HEK293 (cell line): ENCODE measurements around the gene MEI1.
A peak's percentile ranks its signal among the peaks of the same experiment; 100 is the strongest.

Experiments
- CTCF ChIA-PET: fragments of 350-600 bp; formaldehyde crosslinking; extraction: SDS; loops from one replicate; lab custom pipeline; 2021; ENCODE audit warnings: antibody characterized with exemption; lab: Yijun Ruan, JAX
- POLR2A ChIA-PET: fragments of 300-600 bp; formaldehyde crosslinking; extraction: SDS; loops from one replicate; lab custom pipeline; 2020; ENCODE audit warnings: antibody characterized with exemption, inconsistent platforms; lab: Yijun Ruan, JAX
- H3K27ac ChIP-seq: fragments of 200-500 bp; sonication (Bioruptor generic); 2 replicates; pipeline ENCODE4 v1.5.1; 2014; ENCODE audit warnings: low read depth, low read length, control low read depth, inconsistent platforms; ENCODE audit errors: extremely low read depth
- H3K36me3 ChIP-seq, 2 experiments: fragments of 200-500 bp in 1 of 2; sonication (Bioruptor generic) in 1 of 2; 1 replicate in 1 of 2; 2 replicates in 1 of 2; pipeline ENCODE4 v1.5.1; 2014 to 2017; ENCODE audit warnings: inconsistent platforms in 2 of 2, low read length in 2 of 2; ENCODE audit not compliant: control insufficient read depth in 2 of 2, insufficient read depth in 1 of 2
- H3K4me1 ChIP-seq: fragments of 200-500 bp; sonication (Bioruptor generic); 2 replicates; pipeline ENCODE4 v1.5.1; 2014; ENCODE audit warnings: mild to moderate bottlenecking, low read length, inconsistent platforms; ENCODE audit not compliant: control insufficient read depth, insufficient read depth
- H3K4me3 ChIP-seq: 2 replicates; pipeline ENCODE4 v1.5.1; 2011; ENCODE audit warnings: low read depth, mild to moderate bottlenecking, control low read depth, low read length, moderate library complexity
- H3K9me3 ChIP-seq: fragments of 200-500 bp; sonication (Bioruptor generic); 2 replicates; pipeline ENCODE4 v1.5.1; 2014; ENCODE audit warnings: low read depth, low read length, inconsistent platforms; ENCODE audit not compliant: control insufficient read depth, insufficient read depth
- EGR2 ChIP-seq: fragments of 450-650 bp; formaldehyde crosslinking; IDR thresholded peaks from 2 replicates; pipeline ENCODE4 v1.5.1; 2016; ENCODE audit warnings: low read depth, missing biosample characterization, missing genetic modification characterization
- IKZF3 ChIP-seq: fragments of 450-650 bp; IDR thresholded peaks from 2 replicates; pipeline ENCODE4 v1.5.0; 2018; ENCODE audit warnings: missing biosample characterization, mild to moderate bottlenecking, missing genetic modification characterization, moderate library complexity
- KLF10 ChIP-seq: fragments of 450-650 bp; IDR thresholded peaks from 2 replicates; pipeline ENCODE4 v1.5.1; 2018; ENCODE audit warnings: missing biosample characterization, mild to moderate bottlenecking, missing genetic modification characterization
- ZBTB17 ChIP-seq: fragments of 450-650 bp; formaldehyde crosslinking; IDR thresholded peaks from 2 replicates; pipeline ENCODE4 v1.5.1; 2016; ENCODE audit warnings: missing biosample characterization, missing genetic modification characterization
- ZFHX2 ChIP-seq: fragments of 450-650 bp; formaldehyde crosslinking; conservative IDR thresholded peaks from 2 replicates; pipeline ENCODE4 v1.5.1; 2016; ENCODE audit warnings: missing biosample characterization, missing genetic modification characterization
- ZFP3 ChIP-seq: fragments of 450-650 bp; formaldehyde crosslinking; IDR thresholded peaks from 2 replicates; pipeline ENCODE4 v1.5.1; 2016; ENCODE audit warnings: low read depth, missing biosample characterization, missing genetic modification characterization
- ZIC2 ChIP-seq: fragments of 450-650 bp; formaldehyde crosslinking; IDR thresholded peaks from 2 replicates; pipeline ENCODE4 v1.5.1; 2016; ENCODE audit warnings: missing biosample characterization, missing genetic modification characterization
- ZNF140 ChIP-seq: fragments of 450-650 bp; formaldehyde crosslinking; IDR thresholded peaks from 2 replicates; pipeline ENCODE4 v1.5.1; 2016; ENCODE audit warnings: missing biosample characterization, missing genetic modification characterization
- ZNF169 ChIP-seq: fragments of 450-650 bp; formaldehyde crosslinking; IDR thresholded peaks from 2 replicates; pipeline ENCODE4 v1.5.1; 2016; ENCODE audit warnings: missing biosample characterization, missing genetic modification characterization
- ZNF280D ChIP-seq: fragments of 450-650 bp; formaldehyde crosslinking; IDR thresholded peaks from 2 replicates; pipeline ENCODE4 v1.5.1; 2016; ENCODE audit warnings: missing biosample characterization, missing genetic modification characterization
- ZNF366 ChIP-seq: fragments of 450-650 bp; formaldehyde crosslinking; conservative IDR thresholded peaks from 2 replicates; pipeline ENCODE4 v1.5.1; 2016; ENCODE audit warnings: missing biosample characterization, missing genetic modification characterization
- ZNF488 ChIP-seq: fragments of 450-650 bp; formaldehyde crosslinking; IDR thresholded peaks from 2 replicates; pipeline ENCODE4 v1.5.1; 2016; ENCODE audit warnings: missing biosample characterization, missing genetic modification characterization
- ZNF514 ChIP-seq: fragments of 450-650 bp; formaldehyde crosslinking; IDR thresholded peaks from 2 replicates; pipeline ENCODE4 v1.5.1; 2016; ENCODE audit warnings: missing biosample characterization, missing genetic modification characterization
- ZNF585B ChIP-seq: fragments of 450-650 bp; formaldehyde crosslinking; IDR thresholded peaks from 2 replicates; pipeline ENCODE4 v1.5.1; 2016; ENCODE audit warnings: missing biosample characterization, missing genetic modification characterization
- ZNF596 ChIP-seq: fragments of 450-650 bp; IDR thresholded peaks from 2 replicates; pipeline ENCODE4 v1.5.0; 2018; ENCODE audit warnings: missing biosample characterization, mild to moderate bottlenecking, missing genetic modification characterization, moderate library complexity
- ZNF664 ChIP-seq: fragments of 450-650 bp; formaldehyde crosslinking; IDR thresholded peaks from 2 replicates; pipeline ENCODE4 v1.5.1; 2016; ENCODE audit warnings: missing biosample characterization, missing genetic modification characterization
- ZNF670 ChIP-seq: fragments of 450-650 bp; formaldehyde crosslinking; IDR thresholded peaks from 2 replicates; pipeline ENCODE4 v1.5.1; 2016; ENCODE audit warnings: missing biosample characterization, missing genetic modification characterization, low read depth
- ZNF768 ChIP-seq: fragments of 450-650 bp; formaldehyde crosslinking; IDR thresholded peaks from 2 replicates; pipeline ENCODE4 v1.5.1; 2018; ENCODE audit warnings: missing biosample characterization, mild to moderate bottlenecking, missing genetic modification characterization
- ZNF776 ChIP-seq: fragments of 450-650 bp; formaldehyde crosslinking; IDR thresholded peaks from 2 replicates; pipeline ENCODE4 v1.5.0; 2017; ENCODE audit warnings: missing biosample characterization, missing genetic modification characterization, borderline replicate concordance

The MEI1 gene

GRCh38 chr22:41775976-41776375 is 76.7 kb downstream of the MEI1 start:
- ChIA-PET POLR2A (interaction anchor here (0.9 to 1.6 kb wide), 3 partner anchors 11 to 24 kb away, joined by 3 to 7 read pairs (median 4); partner anchors contain the start of gene CCDC134), CTCF (interaction anchor here (1.6 to 2.7 kb wide), 3 partner anchors 13 to 30 kb away, joined by 3 to 12 read pairs (median 7); no protein-coding TSS in a partner anchor)
- Histone ChIP-seq H3K4me3 (no peak overlapping the region), H3K9me3 (no peaks in the 10 kb centered on the region), H3K27ac (no peak overlapping the region), H3K36me3 (no peaks in the 10 kb centered on the region), H3K4me1 (no peaks in the 10 kb centered on the region)
- no peak for TF ChIP-seq ZNF514
- TF ChIP-seq ZNF664 = peak; percentile 61; the same call in 1 of the 2 replicates

DNA sequence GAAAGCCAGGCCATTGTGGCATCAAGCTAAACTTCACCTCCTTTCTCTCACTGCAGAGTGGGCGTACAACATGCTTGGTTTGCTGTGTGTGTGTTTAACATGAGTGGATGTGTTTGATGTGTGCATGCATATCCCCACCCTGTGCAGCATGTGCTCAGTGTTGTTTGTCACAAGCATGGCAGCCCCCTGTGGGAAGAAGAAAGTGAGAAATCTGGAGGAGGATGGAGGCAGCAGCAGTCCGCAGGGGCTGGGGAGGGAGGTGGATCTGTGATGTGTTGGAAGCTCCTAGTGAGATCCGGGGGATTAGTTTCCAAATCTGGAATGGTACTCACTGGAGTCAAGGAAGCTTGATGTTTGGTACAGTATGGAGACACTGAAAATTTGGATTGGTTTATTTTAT is 77.1 kb downstream of the MEI1 start:
- Histone ChIP-seq H3K4me1 (no peaks in the 10 kb centered on the region), H3K27ac (no peak overlapping the region), H3K36me3 (no peaks in the 10 kb centered on the region), H3K4me3 (no peak overlapping the region), H3K9me3 (no peaks in the 10 kb centered on the region)
- TF ChIP-seq ZNF596 (no peak), ZFHX2 (tag by site-specific recombination) (peak; percentile 82; the same call in 1 of the 2 replicates), EGR2 (tag by site-specific recombination) (peak; percentile 79; the same call in 1 of the 2 replicates)
- CTCF ChIA-PET = interaction anchor here (0.8 to 2.7 kb wide), 3 partner anchors 11 to 30 kb away, joined by 3 to 12 read pairs (median 7); no protein-coding TSS in a partner anchor
- POLR2A ChIA-PET = interaction anchor here (0.9 to 1.6 kb wide), 4 partner anchors 11 to 24 kb away, joined by 3 to 7 read pairs (median 4); partner anchors contain the start of gene CCDC134

DNA sequence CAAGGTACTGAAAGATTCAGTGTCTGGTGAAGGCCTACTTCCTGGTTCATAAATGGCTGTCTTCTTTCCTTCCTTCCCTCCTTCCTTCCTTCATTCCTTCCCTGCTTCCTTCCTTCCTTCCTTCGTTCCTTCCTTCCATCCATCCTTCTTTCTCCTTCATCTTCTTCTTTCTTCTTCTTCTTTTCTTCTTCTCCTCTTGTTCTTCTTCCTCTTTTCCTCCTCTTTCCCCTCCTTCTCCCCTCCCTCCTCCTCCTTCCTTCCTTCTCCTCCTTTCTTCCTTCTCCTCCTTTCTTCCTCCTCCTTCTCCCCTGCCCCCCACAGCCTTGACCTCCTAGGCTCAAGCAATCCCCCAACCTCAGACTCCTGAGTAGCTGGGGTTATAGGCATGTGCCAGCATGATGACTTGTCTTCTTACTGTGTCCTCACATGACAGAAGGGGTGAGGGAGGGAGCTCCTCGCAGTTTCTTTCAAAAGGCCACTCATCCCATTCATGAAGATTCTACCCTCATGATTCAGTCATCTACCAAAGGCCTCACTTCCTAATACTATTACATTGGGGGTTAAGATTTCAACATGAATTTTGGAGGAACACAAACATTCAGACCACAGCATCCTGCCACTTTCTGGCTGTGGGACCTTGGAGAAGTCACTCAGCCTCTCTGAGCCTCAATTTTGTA is 78.6 kb downstream of the MEI1 start:
- Histone ChIP-seq H3K4me1 (no peaks in the 10 kb centered on the region), H3K4me3 (no peak overlapping the region), H3K36me3 (no peaks in the 10 kb centered on the region), H3K9me3 (no peaks in the 10 kb centered on the region), H3K27ac (no peak overlapping the region)
- CTCF ChIA-PET = interaction anchor here (0.6 to 2.7 kb wide), 4 partner anchors 10 to 79 kb away, joined by 3 to 12 read pairs (median 3); no protein-coding TSS in a partner anchor
- TF ChIP-seq ZIC2 (tag by site-specific recombination) (no peak), IKZF3 (tag by site-specific recombination) (no peak), ZNF140 (tag by site-specific recombination) (0 out of 2 replicates have a peak, but pooled peaks have one; percentile 25), ZNF280D (tag by site-specific recombination) (no peak), ZNF488 (tag by site-specific recombination) (0 out of 2 replicates have a peak, but pooled peaks have one; percentile 22), ZBTB17 (tag by site-specific recombination) (no peak), KLF10 (tag by site-specific recombination) (no peak), ZNF169 (tag by site-specific recombination) (no peak), ZNF670 (tag by site-specific recombination) (no peak), ZNF585B (tag by site-specific recombination) (no peak), ZNF776 (tag by site-specific recombination) (0 out of 2 replicates have a peak, but pooled peaks have one; percentile 15), ZNF768 (0 out of 2 replicates have a peak, but pooled peaks have one; percentile 50), ZFP3 (no peak), ZNF366 (tag by site-specific recombination) (peak; percentile 97)
- POLR2A ChIA-PET = interaction anchor here (1.1 kb wide), 1 partner anchor 23 kb away, joined by 4 read pairs; the partner anchor contains the start of gene CCDC134
